Gastrocnemius medialis (tissue), 4 donors: ENCODE measurements around the gene SLC22A5. TPM values are rescaled to one million over a fixed set of nuclear protein-coding genes. Genes with fewer than 3 reads are reported as not detected.

Source experiments
- microRNA-seq, 2 donors: library from miRNA; unstranded; fragments of <30 nt; microRNA quantifications; one replicate each; pipeline ENCODE4, GENCODE V29; 2016; ENCODE audit warnings: borderline replicate concordance in 2 of 2
- total RNA-seq, 4 donors: library from RNA; depleted of rRNA; stranded (reverse); fragments of >200 nt; gene quantifications; one replicate each; pipeline versions ENCODE4 v1.1.0 to v1.2.3, GENCODE V29; 2016

Gene SLC22A5
- total RNA-seq, 4 donors from 2014 or later: 56.2 to 116 (median 79.2) TPM

Small RNA genes within 50 kb of the gene (microRNA-seq; reads per million reads assigned to microRNA genes)
- 1.2 to 2.6 reads per million in 2 donors for gene MIR3936

Other genes with a start within 250 kb of the SLC22A5 start
- gene P4HA2, start 141.9 kb upstream of the SLC22A5 start, total RNA-seq: 10 to 100 TPM in 2 of 4 donors, 1 to 10 TPM in 2; 5.8 to 15.7 (median 10.3) TPM
- 1 to 10 TPM in 3 of 4 donors, under 1 TPM in 1; 0.66 to 8.0 (median 5.3) TPM for gene PDLIM4, start 112.0 kb upstream of the SLC22A5 start, total RNA-seq
- gene SLC22A4, start 75.3 kb upstream of the SLC22A5 start, total RNA-seq: 1 to 10 TPM; 5.4 to 6.7 (median 6.2) TPM
- gene IRF1, start 121.1 kb downstream of the SLC22A5 start, total RNA-seq: 10 to 100 TPM in 1 of 4 donors, 1 to 10 TPM in 3; 5.5 to 20.6 (median 8.4) TPM
- gene IL5, start 173.8 kb downstream of the SLC22A5 start, total RNA-seq: not detected
- 10 to 100 TPM; 18.9 to 29.1 (median 22.0) TPM for gene RAD50, start 187.3 kb downstream of the SLC22A5 start, total RNA-seq